ENCODE measurements around the gene SSX3.
"Not testable (repeated sequence)": the region's sequence is repeated elsewhere in the genome, so short reads cannot be mapped to it uniquely, and the experiment has no call there.

The SSX3 gene, protein sequence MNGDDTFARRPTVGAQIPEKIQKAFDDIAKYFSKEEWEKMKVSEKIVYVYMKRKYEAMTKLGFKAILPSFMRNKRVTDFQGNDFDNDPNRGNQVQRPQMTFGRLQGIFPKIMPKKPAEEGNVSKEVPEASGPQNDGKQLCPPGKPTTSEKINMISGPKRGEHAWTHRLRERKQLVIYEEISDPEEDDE

DNA sequence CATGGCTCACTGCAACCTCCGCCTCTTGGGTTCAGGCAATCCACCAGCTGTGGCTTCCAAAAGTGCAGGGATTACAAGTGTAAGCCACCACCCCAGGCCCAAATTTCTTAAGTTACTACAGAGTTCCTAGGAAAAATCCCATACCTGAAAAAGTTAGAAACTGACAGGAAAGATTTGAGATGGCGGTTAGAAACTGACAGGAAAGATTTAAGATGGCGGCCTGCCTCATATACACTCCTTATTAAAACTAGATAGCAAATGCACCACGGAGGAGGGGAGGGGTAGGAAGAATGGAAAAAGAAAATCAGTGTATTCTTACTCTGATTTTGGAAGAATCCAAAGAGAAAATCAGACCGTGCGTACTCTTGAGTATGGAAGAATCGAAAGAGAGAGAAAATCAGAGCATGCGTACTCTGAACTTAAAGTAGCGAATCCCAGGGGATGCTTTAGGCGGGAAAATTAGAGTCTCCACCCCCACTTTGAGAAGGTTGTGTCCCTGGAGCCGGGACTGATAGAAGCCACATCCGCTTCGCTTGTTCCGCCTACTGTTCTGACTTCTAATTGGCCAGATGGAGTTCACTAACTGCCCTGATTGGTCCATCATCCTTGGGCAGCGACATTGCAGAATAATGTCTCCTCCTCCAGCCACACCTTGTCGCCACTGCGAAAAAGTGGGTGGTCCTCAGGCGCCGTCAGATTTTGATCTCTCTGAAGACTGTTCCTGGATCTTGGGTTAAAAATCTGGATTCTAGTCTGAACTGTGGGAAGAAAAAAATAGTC lies at the start of gene SSX3:
Gene SSX3, minus strand, starts transcription at position 389 of the 780 bp plus-strand sequence. CDS start 1,454 bp downstream, outside the sequence.
- DNase-seq: not testable (repeated sequence)

DNA sequence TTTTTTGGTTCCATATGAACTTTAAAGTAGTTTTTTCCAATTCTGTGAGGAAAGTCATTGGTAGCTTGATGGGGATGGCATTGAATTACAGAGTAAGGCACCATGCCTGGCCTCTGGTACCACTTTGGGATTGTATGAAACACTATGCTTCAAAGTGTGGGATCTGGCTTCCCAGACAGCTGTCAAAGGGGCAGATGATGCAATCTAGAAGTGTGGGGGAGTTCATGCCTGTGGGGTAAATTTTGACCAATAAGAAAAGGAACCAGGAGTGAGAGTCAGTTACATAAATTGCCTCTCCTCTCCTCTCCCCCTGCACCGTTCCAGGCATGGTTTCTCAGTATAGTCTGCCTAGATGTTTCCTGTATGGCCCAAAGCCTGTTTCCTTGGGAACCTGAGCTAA lies 41.3 kb upstream of the SSX3 start:
- DNase-seq: not testable (repeated sequence)

DNA sequence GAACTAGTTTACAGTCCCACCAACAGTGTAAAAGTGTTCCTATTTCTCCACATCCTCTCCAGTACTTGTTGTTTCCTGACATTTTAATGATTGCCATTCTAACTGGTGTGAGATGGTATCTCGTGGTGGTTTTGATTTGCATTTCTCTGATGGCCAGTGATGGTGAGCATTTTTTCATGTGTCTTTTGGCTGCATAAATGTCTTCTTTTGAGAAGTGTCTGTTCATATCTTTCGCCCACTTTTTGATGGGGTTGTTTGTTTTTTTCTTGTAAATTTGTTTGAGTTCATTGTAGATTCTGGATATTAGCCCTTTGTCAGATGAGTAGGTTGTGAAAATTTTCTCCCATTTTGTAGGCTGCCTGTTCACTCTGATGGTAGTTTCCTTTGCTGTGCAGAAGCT lies 40.4 kb upstream of the SSX3 start:
- not testable (repeated sequence) for DNase-seq

DNA sequence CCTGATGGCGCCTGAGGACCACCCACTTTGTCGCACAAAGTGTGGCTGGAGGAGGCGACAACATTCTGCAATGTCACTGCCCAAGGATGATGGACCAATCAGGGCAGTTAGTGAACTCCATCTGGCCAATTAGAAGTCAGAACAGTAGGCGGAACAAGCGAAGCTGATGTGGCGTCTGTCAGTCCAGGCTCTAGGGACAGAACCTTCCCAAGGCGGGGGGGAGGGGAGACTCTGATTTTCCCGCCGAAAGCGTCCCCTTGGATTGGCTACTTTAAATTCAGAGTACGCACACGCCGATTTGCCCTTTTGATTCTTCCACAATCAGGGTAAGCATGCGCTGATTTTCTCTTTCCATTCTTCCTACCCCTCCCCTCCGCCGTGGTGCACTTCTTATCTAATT lies 26.7 kb upstream of the SSX3 start, which contains the start of gene SSX4:
Gene SSX4, plus strand, starts transcription at position 301 of the 400 bp plus-strand sequence. CDS start 515 bp downstream, outside the sequence.
- DNase-seq: not testable (repeated sequence)

DNA sequence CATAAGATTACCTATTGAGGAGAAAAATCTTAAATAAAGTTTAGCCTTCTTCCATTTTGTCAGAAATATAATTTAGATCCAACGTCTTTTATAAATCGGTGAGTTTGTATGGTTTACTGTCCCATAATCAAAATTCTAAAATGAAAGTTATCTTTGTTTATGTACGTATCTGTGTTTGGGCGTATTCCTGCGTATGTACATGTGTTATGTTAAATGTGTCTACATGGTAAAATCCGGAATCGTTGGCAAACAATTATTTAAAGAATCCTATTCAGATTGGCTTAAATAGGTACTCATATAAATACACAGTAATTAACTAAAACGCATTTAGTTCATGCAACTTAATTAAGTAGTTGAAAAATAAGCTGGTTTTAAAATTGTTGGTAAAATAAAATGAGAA lies 13.9 kb upstream of the SSX3 start:
- DNase-seq: not testable (repeated sequence)

DNA sequence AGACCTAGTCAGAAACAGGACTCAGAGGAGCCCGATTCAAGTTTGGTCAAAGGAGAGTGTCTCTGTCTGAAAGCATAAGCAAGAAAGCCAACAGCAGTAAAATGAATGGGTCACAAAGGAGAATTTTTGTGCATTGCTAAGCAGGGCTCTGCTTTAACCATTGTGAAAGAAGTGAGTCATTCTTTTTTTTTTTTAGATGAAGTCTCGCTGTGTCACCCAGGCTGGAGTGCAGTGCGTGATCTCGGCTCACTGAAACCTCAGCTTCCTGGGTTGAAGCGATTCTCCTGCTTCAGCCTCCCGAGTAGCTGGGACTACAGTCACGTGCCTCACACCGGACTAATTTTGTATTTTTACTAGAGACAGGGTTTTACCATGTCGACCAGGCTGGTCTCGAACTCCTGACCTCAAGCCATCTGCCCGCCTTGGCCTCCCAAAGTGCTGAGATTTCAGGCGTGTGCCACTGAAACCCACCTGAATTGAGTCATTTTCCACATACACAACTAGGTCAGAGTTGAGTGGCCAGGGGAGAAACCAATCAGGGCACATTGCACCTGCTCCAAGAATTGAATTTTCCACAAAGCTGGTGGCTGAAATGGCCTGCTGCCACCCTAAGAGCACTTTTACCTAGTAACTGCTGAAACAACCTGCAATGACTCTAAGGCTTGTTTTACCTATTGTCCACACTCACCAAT lies 11.4 kb upstream of the SSX3 start:
- not testable (repeated sequence) for DNase-seq

DNA sequence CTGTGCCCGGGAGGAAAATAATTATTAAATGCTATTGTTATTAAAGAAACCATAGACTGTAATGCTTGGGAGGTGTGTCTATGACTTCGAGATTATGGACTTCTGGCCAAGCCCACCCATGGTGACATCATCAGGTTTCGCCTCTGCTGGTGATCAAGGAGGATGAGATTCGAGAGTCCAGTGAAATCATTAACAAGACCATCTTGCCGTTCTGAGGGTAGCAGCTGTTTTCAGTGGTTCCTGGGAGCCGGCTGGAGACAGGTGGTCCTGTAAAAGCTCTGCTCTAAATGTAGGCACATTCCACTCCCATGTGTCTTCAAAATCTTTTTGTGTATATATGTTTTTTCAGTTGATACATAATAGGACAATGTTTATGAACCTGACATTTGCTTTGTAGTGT lies 2.8 kb upstream of the SSX3 start:
- DNase-seq: not testable (repeated sequence)

DNA sequence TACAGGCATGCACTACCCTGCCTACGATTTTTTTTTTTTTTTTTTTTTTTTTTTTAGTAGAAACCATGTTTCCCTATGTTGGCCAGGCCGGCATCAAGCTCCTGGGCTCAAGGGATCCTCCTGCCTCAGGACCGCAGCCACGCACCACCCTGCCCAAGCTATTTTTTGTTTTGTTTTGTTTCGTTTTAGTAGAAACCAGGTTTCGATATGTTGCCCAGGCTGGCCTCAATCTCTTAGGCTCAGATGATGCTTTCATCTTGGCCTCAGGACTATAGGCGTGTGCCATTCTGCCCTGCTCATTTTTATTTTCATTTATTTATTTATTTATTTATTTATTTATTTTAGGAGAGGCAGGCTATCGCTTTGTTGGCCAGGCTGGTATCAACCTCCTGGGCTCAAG lies 1.2 kb upstream of the SSX3 start:
- no peak for DNase-seq

DNA sequence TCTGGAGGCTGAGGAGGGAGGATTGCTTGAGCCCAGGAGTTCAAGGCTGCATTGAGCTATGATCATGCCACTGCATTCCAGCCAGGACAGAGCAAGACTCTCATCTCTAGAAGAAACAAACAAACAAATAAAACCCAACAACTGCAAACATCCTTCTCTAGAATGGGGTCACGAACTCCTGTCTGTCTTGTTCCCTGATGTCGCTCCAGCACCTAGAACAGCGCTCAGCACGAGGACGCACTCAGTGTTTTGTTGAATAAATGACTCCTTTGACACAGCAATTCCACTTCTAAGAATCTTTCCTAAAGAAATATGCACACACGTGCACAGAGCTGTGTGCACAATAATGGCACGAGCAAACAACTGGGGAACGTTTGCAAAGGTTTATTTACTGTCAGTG lies 10.4 kb downstream of the SSX3 start:
- not testable (repeated sequence) for DNase-seq

DNA sequence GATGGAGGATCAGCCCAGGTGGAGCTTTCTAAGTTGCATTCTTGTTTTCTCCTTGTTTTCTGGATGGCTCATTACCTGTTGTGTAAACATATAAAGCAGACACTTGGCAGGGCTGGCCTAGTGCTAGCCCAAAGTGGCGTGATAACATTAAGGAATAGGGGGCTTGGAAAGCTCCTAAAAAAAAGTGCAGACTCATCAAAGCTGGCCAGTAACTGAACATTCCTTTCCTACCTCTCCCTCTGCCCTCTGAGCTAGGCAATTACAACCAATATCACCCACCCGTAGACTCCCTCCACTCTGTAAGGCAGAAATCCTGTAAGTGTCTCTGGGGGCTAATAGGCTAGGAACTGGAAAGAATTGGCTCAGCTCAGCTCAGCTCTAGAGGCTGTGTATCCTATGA lies 42.5 kb downstream of the SSX3 start:
- not testable (repeated sequence) for DNase-seq

DNA sequence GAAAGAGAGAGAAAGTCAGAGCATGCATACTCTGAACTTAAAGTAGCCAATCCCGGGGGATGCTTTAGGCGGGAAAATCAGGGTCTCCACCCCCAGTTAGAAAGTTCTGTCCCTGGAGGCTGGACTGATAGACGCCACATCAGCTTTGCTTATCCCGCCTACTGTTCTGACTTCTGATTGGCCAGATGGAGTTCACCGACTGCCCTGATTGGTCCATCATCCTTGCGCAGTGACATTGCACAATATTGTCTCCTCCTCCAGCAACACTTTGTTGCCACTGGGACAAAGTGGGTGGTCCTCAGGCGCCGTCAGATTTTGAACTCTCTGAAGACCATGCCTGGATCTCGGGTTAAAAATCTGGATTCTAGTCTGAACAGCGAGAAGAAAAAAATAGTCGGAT lies 50.3 kb downstream of the SSX3 start:
- no peak for DNase-seq

All from hematopoietic multipotent progenitor cell treated with erythropoietin and hydrocortisone succinate and interleukin-3 and kit ligand, for 4 days (in vitro differentiated cells).